Panc1 (cell line): ENCODE data around the gene CRHR2.
"Not testable (repeated sequence)": the region's sequence is repeated elsewhere in the genome, so short reads cannot be mapped to it uniquely, and the experiment has no call there.

Experiments used
- CTCF ChIP-seq: fragments of 450-650 bp; IDR thresholded peaks from 2 replicates; pipeline ENCODE4 v1.5.1; 2017; ENCODE audit warnings: mild to moderate bottlenecking
- POLR2AphosphoS5 ChIP-seq: IDR thresholded peaks from 2 replicates; pipeline ENCODE4 v1.6.1; 2012; ENCODE audit warnings: mild to moderate bottlenecking, low read depth, low read length, moderate library complexity
- TCF7L2 ChIP-seq: IDR thresholded peaks from 2 replicates; pipeline ENCODE4 v1.6.1; 2011; ENCODE audit warnings: mild to moderate bottlenecking, low read depth, low read length, inconsistent platforms
- TF ChIP-seq, protein P1 (sequence below), 2 experiments: IDR thresholded peaks; 2 replicates each; pipeline ENCODE4 v1.6.1; 2011 to 2012; ENCODE audit warnings: low read depth in 2 of 2, control low read depth in 1 of 2, low read length in 1 of 2, mild to moderate bottlenecking in 1 of 2, moderate library complexity in 1 of 2; ENCODE audit not compliant: insufficient read depth in 1 of 2

GRCh38 chr7:30642322-30642721, 39.9 kb downstream of the CRHR2 start:
- not testable (repeated sequence) for TF ChIP-seq POLR2AphosphoS5, CTCF, TCF7L2
- TF ChIP-seq, protein P1, sequence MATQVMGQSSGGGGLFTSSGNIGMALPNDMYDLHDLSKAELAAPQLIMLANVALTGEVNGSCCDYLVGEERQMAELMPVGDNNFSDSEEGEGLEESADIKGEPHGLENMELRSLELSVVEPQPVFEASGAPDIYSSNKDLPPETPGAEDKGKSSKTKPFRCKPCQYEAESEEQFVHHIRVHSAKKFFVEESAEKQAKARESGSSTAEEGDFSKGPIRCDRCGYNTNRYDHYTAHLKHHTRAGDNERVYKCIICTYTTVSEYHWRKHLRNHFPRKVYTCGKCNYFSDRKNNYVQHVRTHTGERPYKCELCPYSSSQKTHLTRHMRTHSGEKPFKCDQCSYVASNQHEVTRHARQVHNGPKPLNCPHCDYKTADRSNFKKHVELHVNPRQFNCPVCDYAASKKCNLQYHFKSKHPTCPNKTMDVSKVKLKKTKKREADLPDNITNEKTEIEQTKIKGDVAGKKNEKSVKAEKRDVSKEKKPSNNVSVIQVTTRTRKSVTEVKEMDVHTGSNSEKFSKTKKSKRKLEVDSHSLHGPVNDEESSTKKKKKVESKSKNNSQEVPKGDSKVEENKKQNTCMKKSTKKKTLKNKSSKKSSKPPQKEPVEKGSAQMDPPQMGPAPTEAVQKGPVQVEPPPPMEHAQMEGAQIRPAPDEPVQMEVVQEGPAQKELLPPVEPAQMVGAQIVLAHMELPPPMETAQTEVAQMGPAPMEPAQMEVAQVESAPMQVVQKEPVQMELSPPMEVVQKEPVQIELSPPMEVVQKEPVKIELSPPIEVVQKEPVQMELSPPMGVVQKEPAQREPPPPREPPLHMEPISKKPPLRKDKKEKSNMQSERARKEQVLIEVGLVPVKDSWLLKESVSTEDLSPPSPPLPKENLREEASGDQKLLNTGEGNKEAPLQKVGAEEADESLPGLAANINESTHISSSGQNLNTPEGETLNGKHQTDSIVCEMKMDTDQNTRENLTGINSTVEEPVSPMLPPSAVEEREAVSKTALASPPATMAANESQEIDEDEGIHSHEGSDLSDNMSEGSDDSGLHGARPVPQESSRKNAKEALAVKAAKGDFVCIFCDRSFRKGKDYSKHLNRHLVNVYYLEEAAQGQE (IDR thresholded peaks at IDR 0.05; ENCODE audit: insufficient read depth in 1 of 2, low read depth in 2 of 2, low read length in 1 of 2) = not testable (repeated sequence)
